Eye (tissue), 1 donor: ENCODE data around the gene RLN3.
"Not testable (repeated sequence)": the region's sequence is repeated elsewhere in the genome, so short reads cannot be mapped to it uniquely, and the experiment has no call there.

Experiments used
- DNase-seq: peaks from one replicate; pipeline ENCODE4 v3.0.0-alpha.2; 2015

RLN3 gene

GRCh38 chr19:14023404-14024235 is 4.3 kb upstream of the RLN3 start:
- peak; percentile 31 for DNase-seq

DNA sequence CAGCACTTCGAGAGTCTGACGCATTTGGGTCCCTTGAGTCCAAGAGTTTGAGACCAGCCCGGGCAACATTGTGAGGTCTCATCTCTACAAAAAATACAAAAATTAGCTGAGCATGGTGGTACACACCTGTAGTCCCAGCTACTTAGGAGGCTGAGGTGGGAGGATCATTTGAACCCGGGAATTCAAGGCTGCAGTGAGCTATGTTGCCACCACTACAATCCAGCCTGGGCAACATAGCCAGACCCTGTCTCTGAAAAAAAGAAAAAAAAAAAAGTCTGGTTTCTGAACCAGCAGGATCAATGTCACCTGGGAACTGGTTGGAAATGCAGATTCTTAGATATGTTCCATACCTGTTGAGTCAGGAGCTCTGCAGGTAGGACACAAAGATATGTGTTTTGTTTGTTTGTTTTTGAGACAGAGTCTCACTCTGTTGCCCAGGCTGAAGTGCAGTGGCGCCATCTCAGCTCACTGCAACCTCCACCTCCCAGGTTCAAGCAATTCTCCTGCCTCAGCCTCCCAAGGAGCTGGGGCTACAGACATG is 1.2 kb upstream of the RLN3 start:
- not testable (repeated sequence) for DNase-seq

DNA sequence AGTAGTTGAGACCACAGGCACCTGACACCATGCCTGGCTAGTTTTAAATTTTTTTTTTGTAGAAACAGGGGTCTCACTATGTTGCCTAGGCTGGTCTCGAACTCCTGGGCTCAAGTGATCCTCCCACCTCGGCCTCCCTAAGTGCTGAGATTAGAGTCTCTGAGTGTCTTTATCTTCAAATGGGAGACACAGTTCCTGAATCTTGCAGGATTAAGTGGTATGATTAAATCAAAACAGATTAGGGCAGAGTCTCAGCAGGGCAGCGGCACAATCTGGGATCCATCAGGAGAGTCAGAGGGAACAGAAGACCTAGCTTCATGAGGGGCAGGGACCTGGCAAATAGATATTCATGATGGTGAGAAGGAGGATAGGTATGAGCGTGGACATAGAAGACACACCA is 953 bp downstream of the RLN3 start:
- no peak for DNase-seq

GRCh38 chr19:14030997-14031718 is 3.2 kb downstream of the RLN3 start:
- DNase-seq: no peak

DNA sequence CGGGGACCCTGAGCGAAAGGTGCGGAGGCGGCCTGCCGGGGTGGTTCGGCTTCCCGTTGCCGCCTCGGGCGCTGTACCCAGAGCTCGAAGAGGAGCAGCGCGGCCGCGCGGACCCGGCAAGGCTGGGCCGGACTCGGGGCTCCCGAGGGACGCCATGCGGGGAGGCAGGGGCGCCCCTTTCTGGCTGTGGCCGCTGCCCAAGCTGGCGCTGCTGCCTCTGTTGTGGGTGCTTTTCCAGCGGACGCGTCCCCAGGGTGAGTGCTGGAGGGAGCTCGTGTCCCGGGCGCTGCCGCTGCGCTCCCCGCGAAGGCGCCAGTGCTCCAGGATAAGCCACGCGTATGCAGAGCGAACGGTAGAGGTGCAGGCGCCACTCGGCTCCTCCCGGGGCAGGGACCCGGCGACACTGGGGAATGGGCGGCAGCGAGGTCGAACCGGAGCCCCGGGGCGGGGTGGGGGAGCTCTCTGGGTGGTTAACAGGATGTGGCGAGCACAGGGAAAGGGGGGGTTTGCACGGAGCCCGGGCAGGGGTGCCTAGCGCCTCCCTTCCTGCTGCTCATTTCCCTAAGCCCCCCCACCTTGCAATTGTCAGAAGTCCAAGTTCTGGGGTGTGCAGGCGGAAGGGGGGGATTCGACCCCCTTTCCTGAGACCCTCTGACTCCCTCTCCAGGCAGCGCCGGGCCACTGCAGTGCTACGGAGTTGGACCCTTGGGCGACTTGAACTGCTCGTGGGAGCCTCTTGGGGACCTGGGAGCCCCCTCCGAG is 4.0 kb downstream of the RLN3 start, which contains the start of gene IL27RA:
Gene IL27RA (plus strand): TSS at position 44 of the 762 bp plus-strand sequence. CDS start 111 bp downstream, at position 155.
- peak; percentile 85 for DNase-seq

GRCh38 chr19:14033946-14034345 is 6.0 kb downstream of the RLN3 start:
- no peak for DNase-seq

GRCh38 chr19:14035159-14035558 is 7.2 kb downstream of the RLN3 start:
- DNase-seq: not testable (repeated sequence)

DNA sequence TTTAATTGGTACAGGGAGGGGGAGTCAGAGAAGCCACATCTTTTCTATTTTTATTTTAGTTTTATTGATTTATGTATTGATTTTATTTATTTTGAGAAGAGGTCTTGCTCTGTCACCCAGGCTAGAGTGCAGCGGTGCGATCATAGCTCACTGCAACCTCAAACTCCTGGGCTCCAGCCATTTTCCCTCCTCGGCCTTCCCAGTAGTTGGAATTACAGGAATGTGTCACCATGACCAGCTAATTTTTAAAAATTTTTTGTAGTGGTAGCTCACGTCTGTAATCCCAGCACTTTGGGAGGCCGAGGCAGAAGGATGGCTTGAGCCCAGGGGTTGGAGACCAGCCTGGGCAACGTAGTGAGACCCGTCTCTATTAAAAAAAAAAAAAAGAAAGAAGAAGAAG is 7.8 kb downstream of the RLN3 start:
- DNase-seq: no peak

DNA sequence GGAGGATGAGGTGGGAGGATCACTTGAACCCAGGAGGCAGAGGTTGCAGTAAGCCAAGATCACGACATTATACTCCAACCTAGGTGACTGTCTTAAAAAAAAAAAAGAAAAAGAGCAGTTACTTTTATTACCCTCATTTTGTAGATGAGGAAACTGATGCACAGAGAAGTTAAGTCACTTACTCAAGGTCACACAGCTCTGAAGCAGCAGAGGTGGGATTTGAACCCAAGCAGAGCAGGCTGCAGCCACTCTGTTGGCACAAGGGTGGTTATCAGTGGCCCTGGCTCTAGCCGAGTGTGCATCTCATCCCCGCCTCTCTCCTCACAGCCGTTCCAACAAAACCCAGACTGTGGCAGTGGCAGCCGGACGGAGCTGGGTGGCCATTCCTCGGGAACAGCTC is 11.2 kb downstream of the RLN3 start:
- no peak for DNase-seq

DNA sequence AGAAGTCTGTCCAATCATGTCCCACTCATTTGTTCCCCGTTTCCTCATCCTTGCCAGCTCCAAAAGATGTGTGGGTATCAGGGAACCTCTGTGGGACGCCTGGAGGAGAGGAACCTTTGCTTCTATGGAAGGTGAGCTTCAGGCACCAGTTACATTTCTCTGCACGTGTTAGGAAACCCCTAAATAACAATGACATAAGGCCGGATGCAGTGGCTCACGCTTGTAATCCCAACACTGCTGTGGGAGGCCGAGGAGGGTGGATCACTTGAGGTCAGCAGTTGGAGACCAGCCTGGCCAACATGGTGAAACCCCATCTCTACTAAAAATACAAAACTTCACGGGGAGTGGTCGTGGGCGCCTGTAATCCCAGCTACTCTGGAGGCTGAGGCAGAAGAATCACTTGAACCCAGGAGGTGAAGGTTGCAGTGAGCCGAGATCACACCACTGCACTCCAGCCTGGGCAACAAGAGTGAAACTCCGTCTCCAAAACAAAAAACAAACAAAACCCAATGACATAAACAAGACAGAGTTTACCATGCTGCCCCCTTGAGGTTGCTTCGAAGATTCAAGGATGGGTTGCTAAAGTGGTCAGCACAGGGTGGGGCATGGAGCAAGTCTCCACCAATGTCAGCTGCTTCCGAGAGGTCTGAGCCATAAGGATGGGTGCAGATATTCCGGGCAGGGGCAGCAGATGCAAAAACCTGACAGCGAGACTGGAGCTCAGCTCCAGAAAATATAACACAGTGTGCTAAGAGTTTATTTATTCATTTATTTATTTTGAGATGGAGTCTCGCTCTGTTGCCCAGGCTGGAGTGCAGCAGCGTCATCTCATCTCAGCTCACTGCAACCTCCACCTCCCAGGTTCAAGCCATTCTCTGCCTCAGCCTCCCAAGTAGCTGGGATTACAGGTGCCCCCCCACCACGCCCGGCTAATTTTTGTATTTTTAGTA is 15.0 kb downstream of the RLN3 start:
- peak; percentile 85 for DNase-seq

GRCh38 chr19:14047866-14048265 is 19.9 kb downstream of the RLN3 start:
- DNase-seq: not testable (repeated sequence)

DNA sequence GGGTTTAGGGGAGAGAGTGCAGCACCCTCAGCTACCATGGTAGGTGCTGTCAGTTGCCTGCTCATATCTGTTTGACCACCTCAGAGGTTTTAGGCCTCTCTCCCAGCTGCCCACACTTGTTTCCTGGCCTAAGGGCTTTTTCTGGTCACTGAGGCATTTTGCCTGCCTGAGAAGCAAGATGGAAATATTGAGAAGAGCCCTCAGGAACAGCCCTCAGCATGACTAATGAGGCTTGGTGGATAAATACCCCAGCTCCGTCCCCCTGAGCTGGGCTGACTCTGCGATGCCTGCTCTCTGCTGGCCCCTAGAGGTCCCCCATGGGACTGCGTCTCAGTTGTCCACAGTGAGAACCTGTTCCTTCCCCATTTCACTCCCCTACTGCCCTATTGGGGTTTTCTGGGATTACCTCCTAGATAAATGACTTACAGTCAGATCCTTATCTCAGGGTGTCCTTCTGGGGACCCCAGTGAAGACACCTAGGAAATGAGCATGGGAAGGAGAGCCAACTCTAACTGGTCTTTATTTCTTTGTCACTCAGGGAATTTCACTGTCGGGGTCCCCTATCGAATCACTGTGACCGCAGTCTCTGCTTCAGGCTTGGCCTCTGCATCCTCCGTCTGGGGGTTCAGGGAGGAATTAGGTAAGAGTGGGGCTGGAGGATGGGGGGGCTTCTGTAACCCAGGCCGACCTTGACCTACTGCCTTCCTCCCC is 20.6 kb downstream of the RLN3 start:
- DNase-seq: no peak

GRCh38 chr19:14050512-14050911 is 22.6 kb downstream of the RLN3 start:
- no peak for DNase-seq

DNA sequence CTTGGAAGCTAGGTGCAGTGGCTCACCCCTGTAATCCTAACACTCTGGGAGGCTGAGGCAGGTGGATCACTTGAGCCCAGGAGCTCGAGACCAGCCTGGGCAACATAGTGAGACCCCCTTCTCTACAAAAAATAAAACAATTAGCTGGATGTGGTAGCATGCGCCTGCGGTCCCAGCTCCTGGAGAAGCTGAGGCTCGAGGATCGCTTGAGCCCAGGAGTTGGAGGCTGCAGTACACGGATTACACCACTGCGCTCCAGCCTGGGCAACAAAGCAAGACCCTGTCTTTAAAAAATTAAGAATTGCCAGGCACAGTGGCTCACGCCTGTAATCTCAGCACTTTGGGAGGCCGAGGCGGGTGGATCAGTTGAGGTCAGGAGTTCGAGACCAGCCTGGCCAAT is 23.0 kb downstream of the RLN3 start:
- not testable (repeated sequence) for DNase-seq

- no peak for DNase-seq
Observed at GRCh38 chr19:14051980-14052379, 24.0 kb downstream of the RLN3 start.

- no peak for DNase-seq
Observed at GRCh38 chr19:14052470-14052869, 24.5 kb downstream of the RLN3 start.

DNA sequence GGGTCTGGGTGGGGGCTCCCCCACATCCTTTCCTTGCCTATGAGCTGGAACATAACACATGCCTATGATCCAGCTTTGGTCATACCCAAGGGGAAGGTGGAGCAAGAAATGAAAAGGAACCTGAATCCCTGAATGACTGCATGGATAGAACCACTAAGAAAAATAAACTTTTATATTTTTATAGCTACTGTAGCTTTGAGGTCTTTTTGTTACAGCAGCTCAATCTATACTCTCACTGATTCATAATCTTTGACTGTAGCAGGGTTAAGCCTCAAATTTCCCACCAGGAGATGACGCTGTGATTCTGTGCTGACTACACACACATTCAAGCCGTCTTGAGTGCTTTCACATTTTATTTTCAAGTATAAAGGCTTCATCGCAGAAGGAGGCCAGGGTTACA is 25.1 kb downstream of the RLN3 start:
- no peak for DNase-seq

- DNase-seq: no peak
Observed at GRCh38 chr19:14053500-14053899, 25.6 kb downstream of the RLN3 start.

- DNase-seq: no peak
Observed at GRCh38 chr19:14054099-14054498, 26.2 kb downstream of the RLN3 start.

- DNase-seq: no peak
Observed at GRCh38 chr19:14054721-14055120, 26.8 kb downstream of the RLN3 start.

DNA sequence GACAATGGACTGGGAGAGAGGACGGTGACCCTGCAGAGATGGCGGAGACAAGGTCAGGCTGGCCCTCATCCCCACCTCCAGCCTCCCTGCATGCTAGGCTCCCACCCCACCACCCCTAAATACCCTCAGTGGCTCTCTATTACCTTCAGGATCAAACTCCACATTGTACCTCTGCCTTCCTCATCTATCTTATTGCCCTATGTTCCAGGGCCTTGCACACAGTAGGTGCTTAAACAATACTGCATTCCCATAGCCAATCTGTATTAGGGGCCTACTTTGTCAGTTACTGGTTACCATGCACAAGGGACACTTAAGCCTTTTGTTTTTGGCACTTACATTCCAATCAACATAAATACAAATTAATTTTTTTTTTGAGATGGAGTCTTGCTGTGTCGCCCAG is 27.4 kb downstream of the RLN3 start:
- no peak for DNase-seq
